IPS-18c (cell line): ENCODE data around the gene IGF1R.
"Not testable (repeated sequence)": the region's sequence is repeated elsewhere in the genome, so short reads cannot be mapped to it uniquely, and the experiment has no call there.

Experiments
- H3K4me3 ChIP-seq: 2 replicates; pipeline ENCODE4 v1.7.0; 2013; ENCODE audit warnings: low read depth, mild to moderate bottlenecking, low read length, moderate library complexity; ENCODE audit not compliant: insufficient read depth
- H3K9me3 ChIP-seq: one replicate; pipeline ENCODE4 v1.6.1; 2013; ENCODE audit warnings: mild to moderate bottlenecking, low read length, moderate library complexity; ENCODE audit not compliant: control insufficient read depth, insufficient read depth

IGF1R gene

DNA sequence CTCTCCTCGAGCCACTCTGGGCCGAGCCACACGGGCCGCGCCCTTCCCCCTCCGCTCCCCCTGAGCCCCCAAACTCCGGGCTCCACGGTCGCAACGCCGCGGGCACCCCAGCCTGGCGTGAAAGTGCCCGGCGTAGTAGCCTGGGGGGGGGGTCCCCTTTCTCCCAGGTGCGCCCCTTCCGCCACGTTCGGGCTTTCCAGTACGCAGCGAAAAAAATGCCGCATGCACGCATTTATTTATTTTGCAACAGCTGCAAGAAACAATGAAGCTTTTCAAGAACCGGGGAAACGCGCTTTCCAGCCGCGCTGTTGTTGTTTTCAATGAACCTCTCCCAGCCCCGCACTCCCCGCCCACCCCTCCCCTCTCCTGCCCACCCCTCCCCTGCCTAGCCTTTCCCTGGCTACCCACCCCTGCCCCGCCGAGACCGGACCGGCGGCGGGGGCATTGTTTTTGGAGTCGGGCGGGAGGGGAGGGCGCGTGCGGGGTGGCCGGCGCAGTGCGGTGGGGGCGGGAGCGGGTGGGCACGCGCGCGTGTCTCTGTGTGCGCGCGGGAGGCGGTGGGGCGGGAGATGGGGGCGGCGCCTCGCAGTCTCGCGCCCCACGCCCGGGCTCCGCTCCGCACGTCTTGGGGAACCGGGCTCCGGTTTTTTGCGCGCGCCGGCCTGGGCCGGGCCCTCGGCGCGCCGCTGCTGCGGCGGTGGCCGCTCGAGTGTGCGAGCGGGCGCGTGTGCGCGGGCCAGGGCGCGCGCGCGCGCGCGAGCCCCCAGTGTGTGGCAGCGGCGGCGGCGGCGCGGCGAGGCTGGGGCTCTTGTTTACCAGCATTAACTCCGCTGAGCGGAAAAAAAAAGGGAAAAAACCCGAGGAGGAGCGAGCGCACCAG lies at the start of gene IGF1R:
IGF1R (plus strand) TSS at position 766 of the 880 bp plus-strand sequence. CDS start 1,043 bp downstream, outside the sequence.
- Histone ChIP-seq H3K9me3 (no peaks in the 10 kb centered on the region), H3K4me3 (peak within 1 kb of the TSS; percentile 86)

DNA sequence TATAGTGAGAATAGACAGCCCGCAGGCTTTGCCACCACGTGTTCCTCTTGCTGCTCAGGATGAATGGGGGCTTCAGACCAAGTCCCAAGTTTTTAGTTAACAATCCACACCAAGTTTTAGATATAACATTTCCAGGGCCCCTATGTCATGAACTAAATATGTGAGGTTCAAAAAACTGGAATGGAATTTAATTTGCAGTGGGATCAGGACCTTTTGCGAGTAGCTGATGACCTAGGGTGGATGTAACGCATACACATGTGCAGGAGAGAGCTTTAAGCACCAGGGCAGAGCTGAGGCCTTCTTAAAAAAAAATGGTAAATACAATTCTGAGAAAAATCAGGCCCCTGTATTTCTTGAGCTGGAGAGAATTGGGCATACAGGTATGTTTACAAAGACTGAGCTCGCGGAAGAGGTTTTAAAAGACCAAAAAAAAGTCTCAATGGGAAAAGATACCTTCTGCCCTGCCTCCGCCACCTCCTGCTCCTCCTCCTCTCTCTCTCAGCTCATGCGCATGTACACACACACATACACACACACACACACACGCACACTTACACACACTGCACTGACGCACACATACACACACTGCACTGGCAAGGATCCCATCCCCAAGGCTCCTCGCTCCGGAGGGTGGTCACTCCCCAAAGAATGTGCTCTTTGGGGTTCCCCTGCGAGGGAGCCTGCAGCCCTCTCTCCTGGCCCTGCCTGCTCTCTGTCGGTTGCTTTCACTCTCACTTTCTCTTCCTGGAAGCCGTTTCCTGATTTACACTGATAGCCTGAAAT lies 48.2 kb upstream of the IGF1R start:
- no peak overlapping the region for H3K4me3 ChIP-seq
- peaks cover 2% of the 10 kb centered on the region for H3K9me3 ChIP-seq

GRCh38 chr15:98604983-98605382 lies 43.4 kb upstream of the IGF1R start:
- Histone ChIP-seq H3K4me3 (no peak overlapping the region), H3K9me3 (peaks cover 2% of the 10 kb centered on the region)

GRCh38 chr15:98609144-98609852 lies 39.0 kb upstream of the IGF1R start:
- Histone ChIP-seq H3K4me3 (no peak overlapping the region), H3K9me3 (no peaks in the 10 kb centered on the region)

- Histone ChIP-seq H3K4me3 (no peak overlapping the region), H3K9me3 (no peaks in the 10 kb centered on the region)
Observed at GRCh38 chr15:98610991-98611390, 37.3 kb upstream of the IGF1R start.

- Histone ChIP-seq H3K9me3 (no peaks in the 10 kb centered on the region), H3K4me3 (no peak overlapping the region)
Observed at GRCh38 chr15:98611808-98612207, 36.5 kb upstream of the IGF1R start.

DNA sequence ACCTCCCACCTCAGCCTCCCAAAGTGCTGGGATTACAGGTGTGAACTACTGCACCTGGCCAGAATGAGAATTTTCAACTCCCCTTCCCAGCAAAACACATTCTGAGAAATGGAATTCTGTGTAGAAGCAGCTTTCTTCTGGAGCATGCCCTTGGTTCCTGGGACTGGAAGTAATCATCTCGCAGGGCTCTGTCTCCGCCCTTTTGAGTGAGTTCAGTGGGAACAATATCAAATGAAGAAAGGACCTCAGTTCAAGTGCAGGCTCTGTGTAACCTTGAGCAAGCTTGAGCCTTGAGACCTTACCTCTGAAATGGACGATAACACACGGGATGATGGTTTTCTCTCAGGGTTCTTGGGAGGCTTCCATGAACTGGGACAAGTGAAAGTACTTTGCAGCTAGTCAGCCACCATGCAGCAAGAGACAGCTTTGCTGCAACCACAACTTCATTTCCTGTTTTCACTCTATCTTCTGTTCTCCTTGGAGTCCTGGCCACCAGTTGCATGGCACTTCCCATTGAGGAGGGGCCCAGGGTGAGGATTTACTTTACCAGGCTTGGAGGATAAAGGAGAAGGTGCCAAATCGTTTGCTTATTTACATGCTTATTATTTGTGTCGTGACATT lies 35.7 kb upstream of the IGF1R start:
- Histone ChIP-seq H3K9me3 (no peaks in the 10 kb centered on the region), H3K4me3 (no peak overlapping the region)

- Histone ChIP-seq H3K9me3 (no peaks in the 10 kb centered on the region), H3K4me3 (no peak overlapping the region)
Observed at GRCh38 chr15:98614681-98615080, 33.7 kb upstream of the IGF1R start.

- Histone ChIP-seq H3K4me3 (no peak overlapping the region), H3K9me3 (no peaks in the 10 kb centered on the region)
Observed at GRCh38 chr15:98616397-98616796, 31.9 kb upstream of the IGF1R start.

DNA sequence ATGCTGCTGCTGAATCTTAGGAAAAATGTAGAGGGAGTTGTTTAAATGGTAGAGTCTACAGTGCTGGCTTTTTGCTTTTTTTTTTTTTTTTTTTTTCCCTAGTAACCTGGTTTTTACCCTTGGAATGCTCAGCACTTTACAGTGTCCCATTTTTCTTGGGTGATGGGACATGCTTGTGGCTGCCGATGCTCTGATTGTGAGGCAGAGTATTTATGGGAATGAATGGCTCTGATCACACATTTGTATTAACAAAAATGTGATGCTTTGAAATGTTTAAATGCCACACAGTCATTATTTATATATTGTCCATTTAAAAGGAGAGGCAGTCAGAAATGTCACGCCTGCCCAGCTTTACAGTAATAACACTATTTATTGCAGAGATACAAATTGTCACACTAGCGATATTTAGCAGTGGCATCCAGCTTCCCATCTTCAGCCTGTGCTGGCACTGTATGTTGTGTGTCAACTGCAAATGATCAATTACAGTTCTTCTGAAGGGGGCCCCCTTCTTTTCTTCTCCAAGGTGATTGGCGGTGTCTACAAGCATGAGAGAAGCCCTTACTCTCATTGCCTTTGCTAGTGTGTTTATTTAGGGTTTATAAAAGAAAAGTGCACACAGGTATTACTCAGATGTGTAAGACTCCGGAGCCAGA lies 30.9 kb upstream of the IGF1R start:
- H3K4me3 ChIP-seq, result no peak overlapping the region

DNA sequence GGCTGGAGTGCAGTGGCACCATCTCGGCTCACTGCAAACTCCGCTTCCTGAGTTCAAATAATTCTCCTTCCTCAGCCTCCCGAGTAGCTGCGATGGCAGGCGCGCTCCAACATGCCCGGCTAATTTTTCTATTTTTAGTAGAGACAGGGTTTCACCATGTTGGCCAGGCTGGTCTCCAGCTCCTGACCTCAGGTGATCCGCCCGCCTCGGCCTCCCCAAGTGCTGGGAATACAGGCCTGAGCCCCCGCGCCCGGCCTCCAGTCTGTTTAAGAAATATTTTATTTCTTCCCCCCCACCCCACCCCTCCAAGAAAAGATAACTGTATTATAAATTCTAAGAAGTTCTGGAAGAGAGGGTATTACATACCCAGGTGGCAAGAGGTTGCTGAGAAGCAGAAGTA lies 29.8 kb upstream of the IGF1R start:
- not testable (repeated sequence) for H3K9me3 ChIP-seq, H3K4me3 ChIP-seq

More for the DNA sequence above, 30.9 kb upstream of the IGF1R start:
- no peaks in the 10 kb centered on the region for H3K9me3 ChIP-seq

GRCh38 chr15:98620020-98620419 lies 28.3 kb upstream of the IGF1R start:
- Histone ChIP-seq H3K4me3 (no peak overlapping the region), H3K9me3 (no peaks in the 10 kb centered on the region)

DNA sequence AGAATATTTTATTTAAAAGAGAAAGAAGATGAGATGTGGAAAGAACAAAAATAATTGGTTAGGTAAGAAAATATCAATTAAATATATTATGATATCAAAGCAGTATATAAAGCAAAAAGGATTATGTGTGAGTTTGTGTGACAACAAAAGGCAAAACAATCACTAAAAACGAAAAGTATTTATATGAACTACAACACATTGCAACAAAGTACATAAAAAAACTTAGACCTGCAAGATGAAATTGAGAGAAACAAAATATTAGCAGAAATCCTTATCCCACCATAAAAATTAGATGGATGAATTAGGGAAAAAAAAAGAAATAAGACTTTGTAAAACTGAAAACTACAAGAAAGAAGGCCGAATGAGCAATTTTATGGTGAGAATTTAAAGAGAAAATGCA lies 27.3 kb upstream of the IGF1R start:
- H3K4me3 ChIP-seq, result no peak overlapping the region

DNA sequence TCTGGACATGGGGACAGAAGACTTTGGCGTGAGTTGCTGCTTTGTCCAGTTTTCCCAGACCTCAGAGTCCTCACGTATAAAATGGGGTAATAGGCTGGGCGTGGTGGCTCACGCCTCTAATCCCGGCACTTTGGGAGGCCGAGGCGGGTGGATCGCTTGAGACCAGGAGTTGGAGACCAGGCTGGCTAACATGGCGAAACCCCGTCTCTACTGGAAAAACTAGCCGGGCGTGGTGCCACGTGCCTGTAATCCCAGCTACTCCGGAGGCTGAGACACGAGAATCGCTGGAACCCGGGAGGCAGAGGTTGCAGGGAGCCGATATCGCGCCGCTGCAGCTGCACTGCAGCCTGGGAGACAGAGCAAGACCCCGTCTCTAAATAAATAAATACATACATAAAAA lies 22.7 kb upstream of the IGF1R start:
- Histone ChIP-seq H3K9me3 (no peaks in the 10 kb centered on the region), H3K4me3 (no peak overlapping the region)

More for the DNA sequence above, 27.3 kb upstream of the IGF1R start:
- no peaks in the 10 kb centered on the region for H3K9me3 ChIP-seq

DNA sequence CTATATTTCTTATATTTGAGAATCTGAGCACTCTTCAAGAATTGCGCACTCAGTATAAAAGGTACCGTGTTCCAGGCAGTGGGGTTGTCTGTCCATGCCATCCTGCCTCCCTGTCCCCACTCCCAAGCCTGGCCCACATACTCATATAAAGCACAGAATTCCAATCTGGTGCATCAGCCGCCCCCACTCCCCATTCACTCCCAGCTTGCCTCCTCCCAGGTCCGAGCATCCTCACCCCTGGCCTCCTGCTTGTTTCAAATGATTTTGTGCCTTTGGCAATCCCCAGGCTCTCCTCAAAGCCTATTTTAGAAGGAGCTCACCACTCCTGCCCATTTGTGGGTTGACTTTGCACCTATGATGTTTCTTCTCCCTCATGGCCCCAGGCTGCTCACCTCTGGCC lies 22.2 kb upstream of the IGF1R start:
- no peaks in the 10 kb centered on the region for H3K9me3 ChIP-seq
- no peak overlapping the region for H3K4me3 ChIP-seq

GRCh38 chr15:98628216-98628615 lies 20.1 kb upstream of the IGF1R start:
- no peaks in the 10 kb centered on the region for H3K9me3 ChIP-seq
- H3K4me3 ChIP-seq, result no peak overlapping the region

DNA sequence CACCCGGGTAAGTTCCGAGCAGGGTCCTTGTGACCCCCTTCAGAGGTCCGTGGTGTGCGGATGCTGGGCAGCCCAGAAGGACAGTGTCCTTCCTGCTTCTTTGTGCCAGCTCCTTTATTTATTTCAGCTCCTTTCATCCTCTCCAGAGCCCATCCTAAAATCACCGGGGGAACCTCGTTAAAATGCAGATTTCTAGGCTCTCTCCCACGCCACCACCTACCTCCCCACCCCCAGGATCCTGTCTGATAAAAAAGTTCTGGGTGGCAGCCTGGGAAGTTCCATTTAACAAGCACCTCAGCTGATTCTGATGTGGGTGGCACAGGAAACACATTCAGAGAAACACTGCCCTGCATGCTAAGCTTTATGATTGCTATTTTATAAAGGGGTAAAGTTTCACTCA lies 12.5 kb upstream of the IGF1R start:
- Histone ChIP-seq H3K9me3 (no peaks in the 10 kb centered on the region), H3K4me3 (no peak overlapping the region)
